Fibroblast of lung (primary cell): ENCODE measurements around the gene ELFN1. TPM values are rescaled to one million over a fixed set of nuclear protein-coding genes. Genes with fewer than 3 reads are reported as not detected.
A peak's percentile ranks its signal among the peaks of the same experiment; 100 is the strongest.

Experiments
- DNase-seq, 2 donors: peaks; one replicate each; pipeline versions ENCODE4 v3.0.0 to v3.0.0-alpha.2; 2010; ENCODE audit warnings: low read depth in 2 of 2
- H2AFZ ChIP-seq: 2 replicates; pipeline ENCODE4 v1.5.1; 2012; ENCODE audit warnings: low read length, control low read depth, inconsistent platforms
- H3K27ac ChIP-seq: 2 replicates; pipeline ENCODE4 v1.5.1; 2011; ENCODE audit warnings: low read length, control low read depth; ENCODE audit not compliant: insufficient read depth
- H3K27me3 ChIP-seq: 2 replicates; pipeline ENCODE4 v1.5.1; 2011; ENCODE audit warnings: mild to moderate bottlenecking, low read length; ENCODE audit not compliant: control insufficient read depth, insufficient read depth
- H3K36me3 ChIP-seq: 2 replicates; pipeline ENCODE4 v1.5.1; 2011; ENCODE audit warnings: low read length; ENCODE audit not compliant: control insufficient read depth, insufficient read depth
- H3K4me1 ChIP-seq: 2 replicates; pipeline ENCODE4 v1.5.1; 2011; ENCODE audit warnings: low read length; ENCODE audit not compliant: control insufficient read depth, insufficient read depth; ENCODE audit errors: extremely low read depth
- H3K4me2 ChIP-seq: 2 replicates; pipeline ENCODE4 v1.5.1; 2011; ENCODE audit warnings: low read length, control low read depth; ENCODE audit not compliant: insufficient read depth; ENCODE audit errors: extremely low read depth
- H3K4me3 ChIP-seq, 4 experiments: fragments of 200-600 bp in 1 of 4; sonication (generic) in 1 of 4; replicated peaks in 1 of 4; 2 replicates each; pipeline ENCODE4 v1.5.1; 2011 to 2016; ENCODE audit warnings: low read length in 4 of 4, low read depth in 3 of 4, mild to moderate bottlenecking in 3 of 4, control low read depth in 2 of 4, inconsistent platforms in 1 of 4, mixed read lengths in 1 of 4; ENCODE audit not compliant: insufficient read depth in 1 of 4; ENCODE audit errors: control extremely low read depth in 1 of 4
- H3K79me2 ChIP-seq: 2 replicates; pipeline ENCODE4 v1.5.1; 2012; ENCODE audit warnings: mild to moderate bottlenecking, low read length, inconsistent platforms; ENCODE audit not compliant: control insufficient read depth, insufficient read depth
- H3K9ac ChIP-seq: 2 replicates; pipeline ENCODE4 v1.5.1; 2011; ENCODE audit warnings: mild to moderate bottlenecking, low read length, control low read depth; ENCODE audit not compliant: insufficient read depth
- H3K9me3 ChIP-seq: 2 replicates; pipeline ENCODE4 v1.5.1; 2012; ENCODE audit warnings: low read depth, low read length; ENCODE audit not compliant: control insufficient read depth, insufficient read depth
- H4K20me1 ChIP-seq: 2 replicates; pipeline ENCODE4 v1.5.1; 2011; ENCODE audit warnings: low read length; ENCODE audit not compliant: control insufficient read depth, insufficient read depth; ENCODE audit errors: extremely low read depth
- EZH2 ChIP-seq: IDR thresholded peaks from 2 replicates; pipeline ENCODE4 v1.5.1; 2012; ENCODE audit warnings: low read length, control low read depth, mild to moderate bottlenecking; ENCODE audit errors: missing control alignments
- polyA plus RNA-seq, 2 donors: library from polyadenylated mRNA; depleted of rRNA in 1 of 2; stranded (reverse) in 1 of 2; unstranded in 1 of 2; fragments of >200 nt; gene quantifications; 2 replicates each; pipeline ENCODE4 v1.2.1, GENCODE V29; 2011 to 2012; ENCODE audit warnings: missing spikeins in 1 of 2
- total RNA-seq: library from RNA; depleted of rRNA; stranded (reverse); fragments of >200 nt; gene quantifications from 2 replicates; pipeline ENCODE4 v1.2.1, GENCODE V29; 2014
- TF ChIP-seq, protein P1 (sequence below), 2 donors: IDR thresholded peaks in 1 of 2; conservative IDR thresholded peaks in 1 of 2; 1 replicate in 1 of 2; 2 replicates in 1 of 2; pipeline ENCODE4 v1.5.1; 2011 to 2012; ENCODE audit warnings: low read length in 2 of 2, control low read depth in 1 of 2, inconsistent platforms in 1 of 2, low read depth in 1 of 2, mild to moderate bottlenecking in 1 of 2

The ELFN1 gene
- total and polyA plus RNA-seq, 2 donors (not counting 1 experiment from before 2014, with no cell fraction given) = 0.16 to 0.33 TPM

DNA sequence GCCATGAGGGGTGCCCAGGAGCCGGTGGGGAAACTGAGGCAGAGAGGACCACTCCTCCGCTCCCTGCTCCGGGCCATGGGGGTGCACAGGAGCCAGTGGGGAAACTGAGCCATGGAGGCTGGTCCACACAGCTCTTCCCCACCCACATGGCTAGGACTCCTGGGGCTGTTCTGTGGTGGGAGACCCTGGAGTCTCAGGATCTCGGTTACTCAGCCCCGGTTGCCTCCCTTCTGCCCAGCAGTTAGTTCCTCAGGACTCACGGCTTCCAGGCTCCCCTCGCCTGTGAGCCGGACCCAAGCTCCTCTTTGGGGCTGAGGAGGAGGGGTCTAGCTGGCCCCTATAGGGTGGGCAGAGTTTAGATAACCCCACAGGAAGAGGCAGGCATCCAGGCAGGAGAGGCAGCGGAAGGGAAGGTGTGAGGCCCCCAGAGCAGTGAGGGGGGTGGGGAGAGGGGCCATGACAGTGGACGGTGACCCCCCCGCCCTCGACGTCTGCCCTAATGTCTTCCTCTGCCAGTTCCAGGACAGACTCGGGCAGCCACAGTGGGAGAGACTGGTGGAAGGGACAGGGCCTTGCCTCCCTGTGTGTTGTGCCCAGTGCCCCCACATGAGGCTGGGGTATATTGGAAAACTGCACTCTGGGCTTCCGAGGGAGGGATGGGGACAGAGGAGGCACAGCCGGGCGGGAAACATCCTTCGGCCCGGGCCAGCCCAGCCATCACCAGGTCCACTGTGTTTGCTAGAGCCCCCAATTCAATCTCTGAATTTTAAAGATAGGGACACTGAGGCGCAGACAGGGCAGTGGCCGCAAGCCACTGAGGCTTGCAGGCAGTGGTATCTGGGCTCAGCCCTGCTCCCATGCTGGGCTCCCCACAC lies 4.3 kb downstream of the ELFN1 start:
- TF ChIP-seq, protein P1, sequence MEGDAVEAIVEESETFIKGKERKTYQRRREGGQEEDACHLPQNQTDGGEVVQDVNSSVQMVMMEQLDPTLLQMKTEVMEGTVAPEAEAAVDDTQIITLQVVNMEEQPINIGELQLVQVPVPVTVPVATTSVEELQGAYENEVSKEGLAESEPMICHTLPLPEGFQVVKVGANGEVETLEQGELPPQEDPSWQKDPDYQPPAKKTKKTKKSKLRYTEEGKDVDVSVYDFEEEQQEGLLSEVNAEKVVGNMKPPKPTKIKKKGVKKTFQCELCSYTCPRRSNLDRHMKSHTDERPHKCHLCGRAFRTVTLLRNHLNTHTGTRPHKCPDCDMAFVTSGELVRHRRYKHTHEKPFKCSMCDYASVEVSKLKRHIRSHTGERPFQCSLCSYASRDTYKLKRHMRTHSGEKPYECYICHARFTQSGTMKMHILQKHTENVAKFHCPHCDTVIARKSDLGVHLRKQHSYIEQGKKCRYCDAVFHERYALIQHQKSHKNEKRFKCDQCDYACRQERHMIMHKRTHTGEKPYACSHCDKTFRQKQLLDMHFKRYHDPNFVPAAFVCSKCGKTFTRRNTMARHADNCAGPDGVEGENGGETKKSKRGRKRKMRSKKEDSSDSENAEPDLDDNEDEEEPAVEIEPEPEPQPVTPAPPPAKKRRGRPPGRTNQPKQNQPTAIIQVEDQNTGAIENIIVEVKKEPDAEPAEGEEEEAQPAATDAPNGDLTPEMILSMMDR (conservative IDR thresholded peaks at IDR 0.05 in 1 of 2, IDR thresholded peaks at IDR 0.05 in 1 of 2; ENCODE audit: low read depth in 1 of 2, low read length in 2 of 2) = no peak
- TF ChIP-seq EZH2 = no peak
- Histone ChIP-seq H3K36me3 (no peaks in the 10 kb centered on the region), H4K20me1 (no peaks in the 10 kb centered on the region), H3K9ac (no peak overlapping the region), H3K4me2 (no peak overlapping the region), H3K4me1 (no peaks in the 10 kb centered on the region), H3K4me3 (no peak overlapping the region), H3K27ac (no peak overlapping the region), H3K27me3 (peaks cover 9% of the 10 kb centered on the region), H3K79me2 (no peaks in the 10 kb centered on the region), H2AFZ (no peak overlapping the region), H3K9me3 (no peaks in the 10 kb centered on the region)
- DNase-seq = no peak

- no peak for DNase-seq
- H3K9me3 ChIP-seq = no peaks in the 10 kb centered on the region
- no peaks in the 10 kb centered on the region for H3K4me1 ChIP-seq
- H4K20me1 ChIP-seq = no peaks in the 10 kb centered on the region
- H3K27me3 ChIP-seq = peaks cover 9% of the 10 kb centered on the region
- H3K9ac ChIP-seq = no peak overlapping the region
- no peak overlapping the region for H3K4me2 ChIP-seq
- TF ChIP-seq, protein P1 (conservative IDR thresholded peaks at IDR 0.05 in 1 of 2, IDR thresholded peaks at IDR 0.05 in 1 of 2; ENCODE audit: low read depth in 1 of 2, low read length in 2 of 2) = no peak
- no peak for TF ChIP-seq EZH2
- H2AFZ ChIP-seq = no peak overlapping the region
- no peaks in the 10 kb centered on the region for H3K79me2 ChIP-seq
- H3K36me3 ChIP-seq = no peaks in the 10 kb centered on the region
- H3K27ac ChIP-seq = no peak overlapping the region
- no peak overlapping the region for H3K4me3 ChIP-seq
These were observed 5.1 kb downstream of the ELFN1 start for GRCh38 chr7:1675036-1675671.

DNA sequence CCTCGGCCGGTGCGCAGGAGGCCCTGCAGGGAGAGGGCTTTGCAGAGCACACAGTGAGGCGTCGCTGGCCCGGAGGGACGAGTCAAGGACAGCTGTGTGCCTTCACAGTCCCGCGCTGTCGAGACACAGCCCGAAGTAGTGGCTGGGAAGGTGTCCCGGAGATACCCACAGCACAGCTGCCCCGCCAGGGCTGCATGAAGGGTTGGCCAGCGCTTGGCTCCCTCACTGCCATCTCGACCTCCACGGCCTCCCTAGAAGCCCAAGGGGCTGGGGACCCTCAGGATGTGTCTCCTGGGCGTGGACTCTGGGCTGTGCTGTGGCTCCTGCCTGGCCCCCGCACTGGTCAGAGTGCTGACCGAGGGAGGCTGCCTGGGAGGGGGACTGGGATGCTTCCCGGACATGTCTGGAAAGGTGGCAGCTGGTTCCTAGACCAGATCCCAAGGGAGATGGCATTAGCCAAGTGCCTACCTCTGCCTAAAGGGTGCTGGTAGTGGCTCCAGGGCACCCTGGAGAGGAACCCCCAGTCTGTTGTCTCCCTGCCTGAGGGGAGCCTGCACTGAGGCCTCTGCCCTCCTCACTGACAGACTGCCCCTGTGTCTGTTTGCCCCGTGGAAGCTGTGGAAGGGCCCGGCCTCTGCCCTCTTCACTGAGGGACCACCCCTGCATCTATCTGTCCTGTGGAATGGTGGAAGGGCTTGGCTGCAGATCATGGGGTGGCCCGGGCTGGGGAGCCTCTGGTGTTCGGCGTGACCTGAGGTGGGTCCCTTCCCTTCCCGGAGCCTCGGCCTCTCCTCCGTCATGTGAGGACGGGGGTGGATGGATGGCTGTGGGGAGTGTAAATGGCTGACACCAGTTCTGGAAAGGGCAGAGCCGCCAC lies 5.8 kb downstream of the ELFN1 start:
- no peak for DNase-seq
- H3K27me3 ChIP-seq = peaks cover 9% of the 10 kb centered on the region
- H3K4me1 ChIP-seq = no peaks in the 10 kb centered on the region
- no peak overlapping the region for H3K9ac ChIP-seq
- no peak overlapping the region for H3K4me2 ChIP-seq
- H3K27ac ChIP-seq = no peak overlapping the region
- no peaks in the 10 kb centered on the region for H3K79me2 ChIP-seq
- H3K9me3 ChIP-seq = no peaks in the 10 kb centered on the region
- no peak overlapping the region for H2AFZ ChIP-seq
- no peak overlapping the region for H3K4me3 ChIP-seq
- no peaks in the 10 kb centered on the region for H4K20me1 ChIP-seq
- TF ChIP-seq, protein P1 (conservative IDR thresholded peaks at IDR 0.05 in 1 of 2, IDR thresholded peaks at IDR 0.05 in 1 of 2; ENCODE audit: low read depth in 1 of 2, low read length in 2 of 2) = no peak
- peak; percentile 31 for TF ChIP-seq EZH2
- no peaks in the 10 kb centered on the region for H3K36me3 ChIP-seq
